PC-3 (cell line): ENCODE results near the gene FOXRED1.

Experiments used
- EZH2 ChIP-seq: fragments of 300-600 bp; sonication (generic); IDR thresholded peaks from one replicate; pipeline ENCODE4 v1.6.1; 2017; ENCODE audit warnings: antibody characterized with exemption, mild to moderate bottlenecking, low read length; ENCODE audit not compliant: unreplicated experiment
- EZH2phosphoT487 ChIP-seq: fragments of 300-600 bp; sonication (generic); IDR thresholded peaks from 2 replicates; pipeline ENCODE4 v1.6.1; 2018; ENCODE audit warnings: mild to moderate bottlenecking, antibody characterized with exemption, low read length, borderline replicate concordance
- TF ChIP-seq, protein P1 (sequence below): fragments of 300-600 bp; sonication (generic); conservative IDR thresholded peaks from 2 replicates; pipeline ENCODE4 v1.5.1; 2017; ENCODE audit warnings: antibody characterized with exemption, low read depth, mild to moderate bottlenecking, low read length

DNA sequence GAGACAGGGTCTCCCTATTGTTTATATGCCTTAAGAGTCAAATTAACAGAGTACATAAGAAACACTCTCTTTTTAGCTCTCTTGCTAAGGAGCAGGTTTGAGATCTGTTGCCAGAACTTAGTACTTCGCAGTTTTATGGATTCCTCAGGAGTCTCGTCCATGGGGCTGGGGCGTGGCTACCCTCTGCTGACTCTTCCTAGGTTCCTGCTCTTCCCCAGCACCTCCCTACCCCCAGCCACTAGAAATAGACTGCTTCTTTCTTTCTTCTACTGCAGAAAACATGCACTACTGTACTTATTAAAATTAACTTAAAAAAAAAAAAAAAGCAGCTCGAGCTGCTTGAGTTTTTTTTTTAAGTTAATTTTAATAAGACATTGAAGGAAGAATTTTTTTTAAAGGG, 49.4 kb upstream of the FOXRED1 start:
- TF ChIP-seq, protein P1, sequence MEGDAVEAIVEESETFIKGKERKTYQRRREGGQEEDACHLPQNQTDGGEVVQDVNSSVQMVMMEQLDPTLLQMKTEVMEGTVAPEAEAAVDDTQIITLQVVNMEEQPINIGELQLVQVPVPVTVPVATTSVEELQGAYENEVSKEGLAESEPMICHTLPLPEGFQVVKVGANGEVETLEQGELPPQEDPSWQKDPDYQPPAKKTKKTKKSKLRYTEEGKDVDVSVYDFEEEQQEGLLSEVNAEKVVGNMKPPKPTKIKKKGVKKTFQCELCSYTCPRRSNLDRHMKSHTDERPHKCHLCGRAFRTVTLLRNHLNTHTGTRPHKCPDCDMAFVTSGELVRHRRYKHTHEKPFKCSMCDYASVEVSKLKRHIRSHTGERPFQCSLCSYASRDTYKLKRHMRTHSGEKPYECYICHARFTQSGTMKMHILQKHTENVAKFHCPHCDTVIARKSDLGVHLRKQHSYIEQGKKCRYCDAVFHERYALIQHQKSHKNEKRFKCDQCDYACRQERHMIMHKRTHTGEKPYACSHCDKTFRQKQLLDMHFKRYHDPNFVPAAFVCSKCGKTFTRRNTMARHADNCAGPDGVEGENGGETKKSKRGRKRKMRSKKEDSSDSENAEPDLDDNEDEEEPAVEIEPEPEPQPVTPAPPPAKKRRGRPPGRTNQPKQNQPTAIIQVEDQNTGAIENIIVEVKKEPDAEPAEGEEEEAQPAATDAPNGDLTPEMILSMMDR = no peak
- TF ChIP-seq EZH2 (no peak), EZH2phosphoT487 (no peak)
